HG03432 (cell line): ENCODE data around the gene LUC7L2.
A peak's percentile ranks its signal among the peaks of the same experiment; 100 is the strongest.
"Not testable (repeated sequence)": the region's sequence is repeated elsewhere in the genome, so short reads cannot be mapped to it uniquely, and the experiment has no call there.

Experiments used
- ATAC-seq: cut with Tn5 transposase; IDR thresholded peaks from one replicate; pipeline ENCODE4 v1.9.1; 2021; ENCODE audit warnings: mild to moderate bottlenecking, moderate library complexity; ENCODE audit not compliant: unreplicated experiment

LUC7L2 gene

DNA sequence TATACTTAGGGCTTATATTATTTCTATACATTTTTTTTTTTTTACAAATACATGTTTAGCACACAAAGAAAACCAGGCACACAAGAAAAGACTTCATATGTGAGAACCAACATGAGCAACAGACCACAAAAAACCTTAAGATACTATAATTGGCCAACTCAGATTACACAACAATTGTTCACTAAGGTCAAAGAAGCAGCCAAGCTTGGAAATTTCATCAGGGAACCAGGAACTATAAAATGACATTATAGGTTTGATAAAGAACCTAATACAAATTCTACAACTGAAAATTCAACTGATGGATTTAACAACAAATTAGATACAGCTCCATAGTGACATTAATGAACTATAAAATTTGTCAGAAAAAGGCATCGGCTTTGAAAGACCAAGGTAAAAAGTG is 4.4 kb upstream of the LUC7L2 start:
- no peak for ATAC-seq

DNA sequence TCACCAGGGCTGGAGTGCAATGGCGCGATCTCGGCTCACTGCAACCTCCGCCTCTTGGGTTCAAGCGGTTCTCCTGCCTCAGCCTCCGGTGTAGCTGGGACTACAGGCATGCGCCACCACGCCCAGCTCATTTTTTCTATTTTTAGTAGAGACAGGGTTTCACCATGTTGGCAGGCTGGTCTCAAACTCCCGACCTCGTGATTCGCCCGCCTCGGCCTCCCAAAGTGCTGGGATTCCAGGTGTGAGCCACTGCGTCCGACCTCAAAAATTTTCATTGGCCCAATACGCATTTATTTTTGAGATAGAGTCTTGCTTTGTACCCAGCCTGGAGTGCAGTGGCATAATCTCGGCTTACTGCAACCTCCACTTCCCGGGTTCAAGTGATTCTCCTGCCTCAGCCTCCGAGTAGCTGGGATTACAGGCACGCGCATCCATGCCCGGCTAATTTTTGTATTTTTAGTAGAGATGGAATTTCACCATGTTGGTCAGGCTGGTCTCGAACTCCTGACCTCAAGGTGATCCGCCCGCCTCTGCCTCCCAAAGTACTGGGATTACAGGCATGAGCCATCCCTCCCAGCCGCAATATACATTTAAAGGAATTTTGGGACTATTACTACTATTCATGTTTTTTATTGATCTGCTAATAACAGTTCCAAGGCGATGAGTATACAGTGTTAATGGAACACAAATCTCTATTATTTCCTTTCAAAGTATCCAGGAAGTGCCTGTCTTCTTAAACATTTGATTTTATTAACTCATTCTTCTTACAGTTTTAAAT is 1.8 kb upstream of the LUC7L2 start:
- not testable (repeated sequence) for ATAC-seq

DNA sequence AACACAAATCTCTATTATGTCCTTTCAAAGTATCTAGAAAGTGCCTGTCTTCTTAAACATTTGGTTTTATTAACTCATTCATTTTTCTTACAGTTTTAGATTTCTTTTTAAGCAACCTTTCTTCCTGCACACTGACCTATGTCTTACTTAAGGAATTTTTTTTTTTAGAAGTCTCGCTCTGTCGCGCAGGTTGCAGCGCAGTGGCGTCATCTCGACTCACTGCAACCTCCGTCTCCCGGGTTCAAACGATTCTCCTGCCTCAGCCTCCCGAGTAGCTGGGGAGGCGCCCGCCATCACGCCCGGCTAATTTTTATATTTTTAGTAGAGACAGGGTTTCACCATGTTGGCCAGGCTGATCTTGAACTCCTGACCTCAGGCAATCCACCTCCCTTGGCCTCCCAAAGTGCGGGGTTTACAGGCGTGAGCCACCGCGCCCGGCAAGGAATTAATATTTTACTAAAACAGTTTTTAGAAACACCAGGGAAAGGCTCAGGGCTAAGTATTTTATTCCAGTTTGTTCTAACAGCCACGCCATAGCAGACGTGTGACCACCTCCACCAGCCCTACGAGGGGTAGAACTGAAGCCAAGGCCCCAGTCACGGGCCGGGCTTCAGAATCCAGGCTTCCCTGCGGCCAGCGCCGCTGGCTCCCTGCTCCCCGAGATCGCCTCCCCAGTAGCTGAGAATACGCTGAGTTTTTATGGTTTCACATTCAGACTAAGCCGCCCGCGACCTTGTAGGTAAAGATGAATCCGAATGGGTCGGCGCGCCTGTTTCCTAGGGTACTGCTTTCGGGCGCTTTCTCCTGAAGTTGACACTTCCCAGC is 941 bp upstream of the LUC7L2 start:
- ATAC-seq = peak; percentile 13

DNA sequence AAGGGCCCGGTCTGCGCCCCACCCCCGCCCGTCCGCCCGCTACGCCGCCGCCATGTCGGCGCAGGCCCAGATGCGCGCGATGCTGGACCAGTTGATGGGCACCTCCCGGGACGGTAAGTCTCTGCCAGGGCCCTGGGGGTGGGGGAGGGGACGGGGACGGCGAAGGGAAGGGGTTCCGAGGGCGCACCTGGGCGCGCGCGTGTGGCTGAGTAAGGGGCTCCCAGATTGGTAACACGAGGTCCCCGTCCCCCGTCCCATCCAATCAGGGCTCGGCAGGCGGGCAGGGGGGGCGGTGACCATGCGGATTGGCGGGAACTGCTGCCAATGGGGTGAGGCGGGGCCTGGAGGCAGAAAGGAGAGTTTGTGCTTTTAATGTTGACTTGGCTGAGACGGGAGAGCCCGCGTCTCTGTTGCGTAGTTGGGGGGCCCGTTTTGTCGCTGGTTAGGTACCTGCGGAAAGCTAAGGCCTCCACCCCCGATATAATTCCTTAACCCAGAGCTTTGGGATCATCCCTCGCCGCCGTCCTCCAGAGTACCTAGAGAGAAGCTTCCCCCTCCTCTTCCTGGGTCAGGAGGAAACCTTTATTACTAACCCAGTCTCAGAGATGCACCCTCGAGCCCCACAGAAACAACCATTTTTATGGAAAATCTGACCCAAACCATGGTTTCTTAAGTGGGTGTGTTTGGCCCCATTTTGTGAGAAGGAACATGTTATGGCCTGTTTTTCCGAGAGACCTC is 685 bp downstream of the LUC7L2 start:
- ATAC-seq = peak; percentile 77

DNA sequence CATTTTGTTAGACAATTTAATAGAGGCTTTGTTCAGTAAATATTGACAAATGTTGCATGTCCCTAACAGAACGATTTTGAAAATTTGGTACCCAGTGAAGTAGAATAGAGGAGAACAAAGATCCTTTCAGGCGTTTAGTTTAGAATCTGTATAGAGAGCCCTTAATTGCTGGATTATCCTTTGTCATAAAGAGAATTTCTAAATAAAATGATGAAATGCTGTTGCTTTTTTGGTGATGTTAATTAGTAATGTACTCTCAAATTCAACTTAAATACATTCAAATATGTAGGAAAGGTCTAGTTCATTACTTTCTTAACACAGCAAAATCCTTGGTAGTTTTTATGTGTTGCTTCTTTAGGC is 1.2 kb downstream of the LUC7L2 start:
- no peak for ATAC-seq

DNA sequence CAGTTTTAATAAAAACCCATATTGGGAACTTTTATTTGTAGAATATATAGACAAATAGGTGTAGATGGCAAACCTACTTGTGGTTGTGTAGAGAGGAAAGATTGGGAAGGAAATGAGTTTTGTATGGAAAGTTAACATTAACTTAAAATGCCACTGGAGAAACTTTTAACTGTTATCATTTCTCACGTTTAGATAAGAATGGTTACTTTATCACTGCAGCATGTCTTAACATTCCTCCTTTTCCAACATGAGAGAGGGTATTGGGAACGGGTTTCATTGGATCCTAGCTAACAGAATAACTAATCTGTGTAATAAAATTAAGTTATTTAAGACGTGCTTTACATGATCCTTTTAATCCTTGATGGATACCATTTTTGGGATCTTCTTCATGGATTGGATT is 1.8 kb downstream of the LUC7L2 start:
- ATAC-seq = no peak

DNA sequence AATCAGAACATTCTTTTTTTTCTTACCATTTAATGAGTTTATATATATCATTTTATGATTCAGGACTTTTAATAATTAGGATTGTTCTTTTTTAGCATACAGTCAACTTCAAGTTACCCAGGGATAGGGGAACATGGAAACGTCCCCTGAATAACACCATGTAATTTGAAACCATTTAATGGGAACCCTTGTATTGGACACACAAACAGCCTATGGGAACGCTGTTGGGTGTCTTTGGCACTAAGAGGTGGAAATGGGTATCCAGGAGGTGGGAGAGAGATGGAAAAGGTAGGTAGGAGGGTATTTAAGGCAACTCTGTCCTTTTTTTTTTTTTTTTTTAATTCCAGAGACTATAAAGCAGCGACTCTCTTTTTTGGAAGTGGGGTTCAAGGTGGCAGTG is 2.6 kb downstream of the LUC7L2 start:
- no peak for ATAC-seq

DNA sequence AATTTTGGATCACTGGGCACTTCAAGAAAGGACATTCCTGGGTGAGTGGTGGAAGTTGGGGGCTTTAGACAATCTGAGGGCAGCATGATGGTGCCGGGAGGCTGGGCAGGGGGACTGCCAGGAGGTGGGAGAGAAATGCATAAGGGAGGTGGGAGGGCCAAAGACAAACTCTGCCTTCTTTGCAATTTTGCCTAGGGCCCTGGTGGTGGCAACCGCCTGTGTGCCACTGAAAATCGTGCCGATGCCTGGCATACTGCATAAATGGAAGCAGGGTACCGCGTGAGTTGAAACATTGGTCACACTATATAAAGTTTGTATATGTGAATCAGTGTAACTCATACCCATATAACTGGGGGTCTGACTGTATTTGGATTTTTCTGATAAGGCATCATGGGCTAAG is 3.3 kb downstream of the LUC7L2 start:
- ATAC-seq = no peak

DNA sequence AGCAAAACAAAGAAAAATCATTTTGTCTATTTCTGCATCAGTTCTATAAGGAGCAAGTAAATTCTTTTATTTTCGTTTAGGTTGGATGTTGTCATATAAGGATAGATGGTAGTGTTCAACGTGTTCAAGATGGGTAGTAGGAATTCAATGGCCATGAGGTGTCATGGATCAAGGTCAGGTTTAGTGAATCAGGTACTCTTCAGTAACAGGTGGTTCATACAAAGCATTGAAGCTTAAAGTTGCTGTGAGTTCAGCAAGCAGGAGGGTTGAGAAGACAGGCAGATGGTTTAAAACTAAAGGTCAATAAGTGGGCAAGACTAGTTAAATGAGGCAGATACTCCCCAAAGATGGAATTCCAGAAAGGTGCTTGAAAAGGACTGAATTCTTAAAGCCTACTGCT is 5.6 kb downstream of the LUC7L2 start:
- ATAC-seq = no peak

DNA sequence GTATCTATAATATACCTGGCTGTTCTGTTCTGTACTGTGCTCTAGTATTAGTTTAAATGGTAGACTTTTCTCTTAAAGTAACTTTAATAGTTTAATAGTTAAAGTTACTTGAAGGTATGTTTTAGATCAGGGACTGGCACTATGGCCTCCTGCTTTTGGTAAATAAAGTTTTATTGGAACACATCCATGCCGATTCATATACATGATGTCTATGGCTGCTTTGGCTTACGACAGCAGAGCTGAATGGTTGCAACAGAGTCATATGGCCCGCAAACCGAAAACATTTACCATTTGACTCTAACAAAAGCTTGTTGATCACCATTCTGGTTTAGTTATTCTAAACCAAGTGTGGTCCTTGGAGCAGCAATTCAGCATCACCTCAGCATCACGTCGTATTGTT is 6.7 kb downstream of the LUC7L2 start:
- ATAC-seq = no peak

DNA sequence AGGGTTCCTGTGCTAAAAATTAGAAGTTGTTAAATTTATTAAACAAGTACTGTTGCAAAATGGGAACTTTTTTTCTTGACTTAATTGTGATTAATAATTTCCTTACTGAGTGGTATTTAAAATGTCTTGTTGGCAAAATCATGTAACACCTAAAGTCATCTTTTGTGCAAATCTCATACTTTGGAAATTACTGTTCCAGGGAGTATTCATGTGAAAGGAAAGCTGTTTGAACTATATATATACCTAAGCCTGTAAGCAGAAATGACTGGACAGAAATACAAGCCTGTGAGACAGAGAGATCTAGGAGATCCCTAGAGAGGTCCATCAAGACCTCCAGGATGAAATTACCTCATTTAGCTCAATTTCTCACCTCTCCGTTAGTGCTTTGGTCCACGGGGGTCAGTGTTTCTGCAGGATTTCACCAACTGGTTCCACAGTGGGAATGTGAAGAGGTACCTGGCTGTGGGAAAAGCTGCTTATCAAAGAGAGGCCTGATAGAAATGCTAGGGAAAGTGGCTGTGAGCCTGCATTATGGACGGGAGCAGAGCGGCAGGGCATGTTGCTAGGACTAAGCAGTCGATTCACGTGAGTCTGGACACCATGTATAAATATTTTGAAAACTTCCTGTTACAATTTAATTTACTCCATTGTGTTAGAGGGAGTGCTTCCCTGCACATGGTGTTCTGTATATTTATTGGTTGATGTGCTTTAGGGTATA is 7.9 kb downstream of the LUC7L2 start:
- ATAC-seq = no peak

DNA sequence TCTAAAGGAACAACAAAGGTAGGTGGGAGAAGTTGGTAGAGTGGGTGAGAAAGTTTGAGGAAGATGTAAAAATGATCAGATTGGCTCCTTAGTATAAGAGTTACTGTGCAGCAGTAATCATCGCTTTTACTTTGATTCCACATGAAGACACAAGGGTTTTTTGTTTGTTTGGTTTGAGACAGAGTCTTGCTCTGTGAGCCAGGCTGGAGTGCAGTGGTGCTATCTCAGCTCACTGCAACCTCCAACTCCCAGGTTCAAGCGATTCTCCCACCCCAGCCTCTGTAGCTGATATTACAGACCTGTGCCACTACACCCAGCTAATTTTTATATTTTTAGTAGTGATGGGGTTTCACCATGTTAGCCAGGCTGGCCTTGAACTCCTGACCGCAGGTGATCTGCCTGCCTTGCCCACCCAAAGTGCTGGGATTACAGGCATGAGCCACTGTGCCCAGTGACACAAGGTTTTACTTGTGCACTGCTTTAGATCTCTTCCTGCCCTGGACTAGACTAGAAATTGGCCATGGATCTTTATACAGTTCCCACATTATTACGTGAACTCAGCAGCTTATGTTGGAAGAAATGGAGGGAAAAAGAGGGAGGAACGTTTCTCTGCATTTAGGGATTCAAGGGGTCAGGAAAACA is 10.7 kb downstream of the LUC7L2 start:
- ATAC-seq = no peak

DNA sequence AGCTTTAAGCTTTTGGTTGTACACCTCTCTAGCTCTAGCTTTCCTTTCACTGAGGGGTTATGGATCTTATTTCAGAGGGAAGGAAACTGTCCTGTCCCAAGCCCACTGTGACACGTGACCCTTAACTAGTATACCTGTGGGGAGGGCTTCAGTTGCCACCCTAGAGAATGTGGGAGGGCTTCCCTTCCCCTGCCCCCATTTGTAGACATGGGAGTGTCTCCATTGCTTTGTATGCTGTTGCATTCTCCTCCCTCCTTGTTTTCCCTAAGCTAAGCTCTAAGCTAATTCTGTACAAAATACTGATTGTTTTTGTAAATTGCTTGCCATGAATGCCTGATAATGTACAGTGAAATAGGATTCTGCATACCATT is 11.2 kb downstream of the LUC7L2 start:
- no peak for ATAC-seq

DNA sequence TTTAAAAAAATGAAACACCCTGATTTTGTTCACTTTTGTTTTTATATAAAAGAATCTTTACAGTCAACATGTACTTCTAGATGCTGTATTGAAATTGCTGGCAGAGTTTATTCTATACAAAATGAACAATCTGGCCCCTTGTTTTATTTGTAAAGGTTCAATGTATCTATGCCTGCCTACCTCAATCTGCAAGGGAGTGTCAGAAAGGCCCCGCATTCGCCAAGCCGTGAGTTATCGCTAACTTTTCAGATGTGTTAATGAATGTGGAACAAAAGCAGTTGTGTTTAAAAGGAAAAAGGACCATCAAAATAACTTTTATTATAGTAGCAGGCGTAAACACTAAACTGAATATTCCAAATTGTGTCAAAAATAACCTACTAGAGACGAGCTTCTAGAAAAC is 14.6 kb downstream of the LUC7L2 start:
- ATAC-seq = no peak

DNA sequence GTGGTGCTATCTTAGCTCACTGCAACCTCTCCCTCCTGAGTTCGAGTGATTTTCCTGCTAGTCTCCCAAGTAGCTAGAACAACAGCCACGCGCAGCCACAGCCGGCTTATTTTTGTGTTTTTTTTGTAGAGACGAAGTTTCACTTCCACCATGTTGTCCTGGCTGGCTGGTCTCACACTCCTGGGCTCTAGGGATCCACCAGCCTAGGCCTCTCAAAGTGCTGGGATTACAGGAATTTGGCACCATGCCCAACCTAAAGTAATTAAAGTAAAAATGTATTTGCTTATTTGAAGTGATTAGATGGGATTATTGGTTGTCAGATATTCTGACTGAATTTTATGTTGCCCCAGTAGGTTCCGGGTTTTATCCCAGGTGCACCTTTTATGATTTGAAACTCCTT is 22.7 kb downstream of the LUC7L2 start:
- no peak for ATAC-seq

DNA sequence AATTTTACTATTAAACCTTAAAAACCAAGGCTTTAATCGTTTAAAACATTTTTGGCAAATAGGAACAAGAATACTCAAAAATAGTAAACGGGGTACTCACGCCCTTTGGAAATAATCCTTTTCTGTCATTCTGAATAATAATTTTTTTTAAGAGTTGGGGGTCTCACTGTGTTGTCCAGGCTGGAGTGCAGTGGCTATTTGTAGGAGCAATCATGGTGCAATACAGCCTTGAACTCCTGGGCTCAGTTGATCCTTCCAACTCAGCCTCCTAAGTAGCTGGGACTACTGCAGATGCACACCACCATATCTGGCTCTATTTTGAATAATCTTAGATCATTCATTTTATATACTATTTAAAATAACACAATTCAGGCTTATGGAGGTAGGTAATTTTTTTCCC is 24.9 kb downstream of the LUC7L2 start:
- no peak for ATAC-seq

DNA sequence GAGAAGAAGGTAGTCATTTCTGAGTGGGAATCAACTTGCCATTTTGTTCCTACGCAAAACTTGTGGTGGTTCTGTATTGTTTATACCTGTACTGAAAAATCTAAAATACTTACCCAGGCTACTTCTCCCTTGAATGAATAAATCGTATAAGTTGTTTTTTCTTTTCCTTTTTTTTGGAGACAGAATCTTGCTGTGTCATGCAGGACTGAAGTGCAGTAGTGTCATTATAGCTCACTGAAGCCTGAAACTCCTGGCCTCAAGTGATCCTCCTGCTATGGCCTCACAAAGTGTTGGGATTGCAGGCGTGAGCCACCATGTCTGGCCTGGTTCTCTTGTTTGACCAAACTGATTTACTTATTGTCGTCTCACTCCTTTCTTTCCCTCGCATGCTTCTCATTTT is 27.9 kb downstream of the LUC7L2 start:
- ATAC-seq = no peak

DNA sequence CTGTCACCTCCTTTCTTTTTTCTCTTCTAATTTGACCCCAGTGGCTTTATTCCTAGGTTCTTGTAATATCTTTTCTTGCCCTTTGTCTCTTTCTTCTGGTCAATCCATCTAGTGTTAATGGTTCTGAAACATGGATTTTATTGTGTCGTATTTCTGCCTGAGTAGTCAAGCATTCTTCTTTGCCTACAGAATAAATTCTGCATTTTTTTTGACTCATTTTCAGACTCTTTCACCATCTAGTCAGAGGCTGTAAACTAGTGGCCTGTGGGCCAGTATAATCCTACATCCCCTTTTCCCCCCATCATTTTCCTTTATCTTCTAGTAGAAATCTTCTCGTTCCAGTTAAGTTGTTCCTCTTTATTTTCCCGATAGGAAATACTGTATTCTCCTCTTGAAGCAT is 29.4 kb downstream of the LUC7L2 start:
- ATAC-seq = no peak

DNA sequence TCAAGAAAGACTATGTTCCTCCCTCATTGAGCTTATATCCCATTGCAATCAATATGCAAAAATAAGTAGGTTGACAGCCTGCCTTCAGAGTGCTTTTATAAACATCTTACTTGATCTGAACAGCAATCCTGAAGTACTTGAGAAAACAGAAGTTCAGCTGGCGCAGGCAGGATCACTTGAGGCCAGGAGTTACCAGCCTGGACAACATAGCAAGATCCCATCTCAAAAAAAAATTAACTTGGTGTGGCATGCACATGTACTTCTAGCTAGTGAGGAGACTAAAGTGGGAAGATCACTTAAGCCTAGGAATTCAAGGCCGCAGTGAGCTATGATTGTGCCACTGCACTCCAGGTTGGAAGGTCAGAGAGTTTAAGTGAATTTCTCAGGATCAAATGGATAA is 30.1 kb downstream of the LUC7L2 start:
- ATAC-seq = no peak

DNA sequence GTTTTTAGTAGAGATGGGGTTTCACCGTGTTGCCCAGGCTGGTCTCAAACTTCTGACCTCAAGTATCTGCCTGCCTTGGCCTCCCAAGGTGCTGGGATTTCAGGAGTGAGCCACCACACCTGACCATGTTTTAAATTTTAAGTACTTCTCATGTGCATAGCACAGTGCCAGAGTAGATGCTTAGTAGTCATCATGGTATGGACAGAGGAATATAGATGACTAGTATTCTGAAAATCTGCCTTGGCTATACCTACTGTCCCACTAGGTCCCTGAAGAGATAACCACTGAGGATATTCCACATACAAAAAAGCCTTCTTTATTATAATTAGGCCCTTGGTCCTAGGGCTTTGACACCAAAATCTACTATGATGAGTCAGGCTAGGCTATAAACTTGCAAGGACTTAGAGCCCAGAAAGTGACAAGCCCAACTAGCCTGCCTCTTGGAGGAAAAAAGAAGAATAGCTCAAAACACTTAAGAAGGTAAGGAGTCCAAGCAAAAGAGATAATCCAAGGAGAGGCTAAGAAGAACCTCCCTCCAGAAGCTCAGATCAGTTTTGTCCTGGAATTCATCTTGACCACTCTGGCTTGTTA is 34.0 kb downstream of the LUC7L2 start:
- ATAC-seq = no peak
